GM23338 (cell line): Measurements from ENCODE around the gene FAM83C.
A peak's percentile ranks its signal among the peaks of the same experiment; 100 is the strongest.

Source experiments
- CREB1 ChIP-seq: fragments of 250-450 bp; sonication (Bioruptor Pico); IDR thresholded peaks from 2 replicates; pipeline ENCODE4 v1.5.0; 2020; ENCODE audit warnings: low read depth, mild to moderate bottlenecking, moderate library complexity
- EZH2 ChIP-seq: fragments of 200-600 bp; sonication (generic); IDR thresholded peaks from one replicate; pipeline ENCODE4 v1.8.0; 2017; ENCODE audit warnings: antibody characterized with exemption, mild to moderate bottlenecking, low read depth; ENCODE audit not compliant: unreplicated experiment
- EZH2phosphoT487 ChIP-seq: fragments of 200-600 bp; sonication (generic); IDR thresholded peaks from one replicate; pipeline ENCODE4 v1.8.1; 2018; ENCODE audit warnings: antibody characterized with exemption; ENCODE audit not compliant: unreplicated experiment
- NANOG ChIP-seq: IDR thresholded peaks from 2 replicates; pipeline ENCODE4 v1.6.1; 2016; ENCODE audit warnings: antibody characterized with exemption, borderline replicate concordance
- POLR2AphosphoS5 ChIP-seq: IDR thresholded peaks from 2 replicates; pipeline ENCODE4 v1.6.1; 2016; ENCODE audit warnings: antibody characterized with exemption, low read depth
- REST ChIP-seq: IDR thresholded peaks from one replicate; pipeline ENCODE4 v1.6.1; 2018; ENCODE audit warnings: antibody characterized with exemption; ENCODE audit not compliant: unreplicated experiment
- TF ChIP-seq, protein P1 (sequence below), 2 experiments: fragments of 200-600 bp in 1 of 2; sonication (generic) in 1 of 2; conservative IDR thresholded peaks; 2 replicates each; pipeline versions ENCODE4 v1.5.1 to v1.6.1; 2016 to 2017; ENCODE audit warnings: antibody characterized with exemption in 2 of 2, low read depth in 2 of 2, mild to moderate bottlenecking in 2 of 2, moderate library complexity in 1 of 2

GRCh38 chr20:35297155-35297554 lies 4.9 kb upstream of the FAM83C start:
- TF ChIP-seq EZH2 (no peak), NANOG (no peak), CREB1 (CRISPR knock-in tag) (no peak), REST (no peak), EZH2phosphoT487 (no peak), POLR2AphosphoS5 (no peak)
- TF ChIP-seq, protein P1, sequence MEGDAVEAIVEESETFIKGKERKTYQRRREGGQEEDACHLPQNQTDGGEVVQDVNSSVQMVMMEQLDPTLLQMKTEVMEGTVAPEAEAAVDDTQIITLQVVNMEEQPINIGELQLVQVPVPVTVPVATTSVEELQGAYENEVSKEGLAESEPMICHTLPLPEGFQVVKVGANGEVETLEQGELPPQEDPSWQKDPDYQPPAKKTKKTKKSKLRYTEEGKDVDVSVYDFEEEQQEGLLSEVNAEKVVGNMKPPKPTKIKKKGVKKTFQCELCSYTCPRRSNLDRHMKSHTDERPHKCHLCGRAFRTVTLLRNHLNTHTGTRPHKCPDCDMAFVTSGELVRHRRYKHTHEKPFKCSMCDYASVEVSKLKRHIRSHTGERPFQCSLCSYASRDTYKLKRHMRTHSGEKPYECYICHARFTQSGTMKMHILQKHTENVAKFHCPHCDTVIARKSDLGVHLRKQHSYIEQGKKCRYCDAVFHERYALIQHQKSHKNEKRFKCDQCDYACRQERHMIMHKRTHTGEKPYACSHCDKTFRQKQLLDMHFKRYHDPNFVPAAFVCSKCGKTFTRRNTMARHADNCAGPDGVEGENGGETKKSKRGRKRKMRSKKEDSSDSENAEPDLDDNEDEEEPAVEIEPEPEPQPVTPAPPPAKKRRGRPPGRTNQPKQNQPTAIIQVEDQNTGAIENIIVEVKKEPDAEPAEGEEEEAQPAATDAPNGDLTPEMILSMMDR (conservative IDR thresholded peaks at IDR 0.05; ENCODE audit: low read depth in 2 of 2): 0 out of 4 replicates have a peak, but pooled peaks have one; percentile 4 to 7
